Measurements from ENCODE around the gene FLT3.
A peak's percentile ranks its signal among the peaks of the same experiment; 100 is the strongest.
"Not testable (repeated sequence)": the region's sequence is repeated elsewhere in the genome, so short reads cannot be mapped to it uniquely, and the experiment has no call there.

FLT3 gene

GRCh38 chr13:28033894-28034655 is 66.3 kb downstream of the FLT3 start:
- H3K4me3 ChIP-seq (ENCODE audit: low read depth, low read length) = no peak overlapping the region
- DNase-seq (ENCODE audit: low read depth) = no peak
- no peak for TF ChIP-seq POLR2A (IDR thresholded peaks at IDR 0.05; ENCODE audit: extremely low read depth, insufficient read length)

- peak; percentile 84 for DNase-seq (ENCODE audit: low read depth)
Measured at GRCh38 chr13:28032438-28032837, 67.9 kb downstream of the FLT3 start.

GRCh38 chr13:28031896-28032288 is 68.5 kb downstream of the FLT3 start:
- peak overlapping the region; percentile 19 for H3K4me3 ChIP-seq (ENCODE audit: low read depth, low read length)
- TF ChIP-seq POLR2A (IDR thresholded peaks at IDR 0.05; ENCODE audit: extremely low read depth, insufficient read length) (no peak), CTCF (IDR thresholded peaks at IDR 0.05; ENCODE audit: low read depth, low read length) (no peak), MAX (IDR thresholded peaks at IDR 0.05; ENCODE audit: low read depth, low read length) (no peak), MYC (IDR thresholded peaks at IDR 0.05; ENCODE audit: low read depth, low read length) (no peak)
- no peak for DNase-seq (ENCODE audit: low read depth)

More at GRCh38 chr13:28032438-28032837, 67.9 kb downstream of the FLT3 start:
- H3K4me3 ChIP-seq (ENCODE audit: low read depth, low read length) = not testable (repeated sequence)

GRCh38 chr13:28031220-28031895 is 69.0 kb downstream of the FLT3 start:
- peak overlapping the region; percentile 19 for H3K4me3 ChIP-seq (ENCODE audit: low read depth, low read length)
- DNase-seq (ENCODE audit: low read depth) = peak; percentile 98
- peak; percentile 76; the same call in 1 of the 2 replicates for TF ChIP-seq MAX (IDR thresholded peaks at IDR 0.05; ENCODE audit: low read depth, low read length)
- no peak for TF ChIP-seq CTCF (IDR thresholded peaks at IDR 0.05; ENCODE audit: low read depth, low read length)
- peak; percentile 67 for TF ChIP-seq MYC (IDR thresholded peaks at IDR 0.05; ENCODE audit: low read depth, low read length)
- TF ChIP-seq POLR2A (IDR thresholded peaks at IDR 0.05; ENCODE audit: extremely low read depth, insufficient read length) = no peak

GRCh38 chr13:28027607-28028364 is 72.6 kb downstream of the FLT3 start:
- no peak overlapping the region for H3K4me3 ChIP-seq (ENCODE audit: low read depth, low read length)
- no peak for DNase-seq (ENCODE audit: low read depth)
- no peak for TF ChIP-seq CTCF (IDR thresholded peaks at IDR 0.05; ENCODE audit: low read depth, low read length)
- TF ChIP-seq POLR2A (IDR thresholded peaks at IDR 0.05; ENCODE audit: extremely low read depth, insufficient read length) = no peak
- no peak for TF ChIP-seq MYC (IDR thresholded peaks at IDR 0.05; ENCODE audit: low read depth, low read length)
- TF ChIP-seq MAX (IDR thresholded peaks at IDR 0.05; ENCODE audit: low read depth, low read length) = no peak

GRCh38 chr13:28027071-28027470 is 73.3 kb downstream of the FLT3 start:
- DNase-seq (ENCODE audit: low read depth) = no peak
- H3K4me3 ChIP-seq (ENCODE audit: low read depth, low read length) = no peak overlapping the region
- TF ChIP-seq POLR2A (IDR thresholded peaks at IDR 0.05; ENCODE audit: extremely low read depth, insufficient read length) = no peak
- TF ChIP-seq CTCF (IDR thresholded peaks at IDR 0.05; ENCODE audit: low read depth, low read length) = no peak
